Measurements from ENCODE around the gene PHF19.

PHF19 gene

DNA sequence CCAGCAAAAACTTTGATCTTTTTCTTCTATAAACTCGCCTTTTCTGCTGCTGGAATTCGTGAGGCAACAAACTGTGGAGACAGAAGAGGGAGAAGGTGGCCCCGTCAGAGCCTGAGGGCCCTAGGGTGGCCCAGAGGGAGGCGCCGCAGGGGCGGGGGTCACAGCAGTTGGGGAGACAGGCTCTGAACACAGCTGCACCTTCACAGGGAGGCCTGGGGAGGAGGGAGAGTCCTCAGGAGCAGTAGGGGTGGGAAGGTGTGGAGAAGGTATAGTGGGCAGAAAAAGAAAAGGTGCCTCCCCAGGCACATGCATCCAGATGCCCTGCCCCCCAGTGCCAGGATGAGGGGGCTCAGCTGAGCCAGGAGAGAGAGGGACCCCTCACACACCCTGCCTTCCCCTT, 15.1 kb downstream of the PHF19 start:
- Histone ChIP-seq H3K79me2 (ENCODE audit: control insufficient read depth, low read length) (no peaks in the 10 kb centered on the region), H3F3A (ENCODE audit: control insufficient read depth, insufficient read depth) (no peaks in the 10 kb centered on the region), H3K27ac (ENCODE audit: low read depth, low read length) (no peak overlapping the region), H3K36me3 (ENCODE audit: control insufficient read depth, low read length) (peaks cover 90% of the 10 kb centered on the region), H3K27me3 (ENCODE audit: control insufficient read depth, low read length) (no peaks in the 10 kb centered on the region), H3K9me2 (replicated peaks; ENCODE audit: control insufficient read depth, low read length) (no peaks in the 10 kb centered on the region), H3K9me3 (ENCODE audit: control insufficient read depth, insufficient read depth, low read length) (no peaks in the 10 kb centered on the region), H3K4me2 (ENCODE audit: low read length) (no peak overlapping the region), H3K4me1 (ENCODE audit: control insufficient read depth, low read length) (no peaks in the 10 kb centered on the region), H4K20me1 (ENCODE audit: control insufficient read depth, insufficient read depth, low read depth, low read length) (no peaks in the 10 kb centered on the region), H3K4me3 (ENCODE audit: low read length) (no peak overlapping the region)
- TF ChIP-seq CTCF (IDR thresholded peaks at IDR 0.05; ENCODE audit: low read depth, low read length, poor library complexity, severe bottlenecking), result no peak
- TF ChIP-seq EZH2phosphoT487 (IDR thresholded peaks at IDR 0.05; ENCODE audit: borderline replicate concordance, low read length), result no peak

GRCh38 chr9:120860083-120860482, 16.9 kb downstream of the PHF19 start:
- Histone ChIP-seq H3K4me1 (ENCODE audit: control insufficient read depth, low read length) (no peaks in the 10 kb centered on the region), H4K20me1 (ENCODE audit: control insufficient read depth, insufficient read depth, low read depth, low read length) (no peaks in the 10 kb centered on the region), H3K4me3 (ENCODE audit: low read length) (no peak overlapping the region), H3K79me2 (ENCODE audit: control insufficient read depth, low read length) (no peaks in the 10 kb centered on the region), H3K9me3 (ENCODE audit: control insufficient read depth, insufficient read depth, low read length) (no peaks in the 10 kb centered on the region), H3K4me2 (ENCODE audit: low read length) (no peak overlapping the region), H3K27me3 (ENCODE audit: control insufficient read depth, low read length) (no peaks in the 10 kb centered on the region), H3F3A (ENCODE audit: control insufficient read depth, insufficient read depth) (no peaks in the 10 kb centered on the region; the same call in 1 of the 2 replicates), H3K27ac (ENCODE audit: low read depth, low read length) (no peak overlapping the region), H3K9me2 (replicated peaks; ENCODE audit: control insufficient read depth, low read length) (no peaks in the 10 kb centered on the region), H3K36me3 (ENCODE audit: control insufficient read depth, low read length) (peaks cover 89% of the 10 kb centered on the region)
- TF ChIP-seq CTCF (IDR thresholded peaks at IDR 0.05; ENCODE audit: low read depth, low read length, poor library complexity, severe bottlenecking) (no peak), EZH2phosphoT487 (IDR thresholded peaks at IDR 0.05; ENCODE audit: borderline replicate concordance, low read length) (no peak)

DNA sequence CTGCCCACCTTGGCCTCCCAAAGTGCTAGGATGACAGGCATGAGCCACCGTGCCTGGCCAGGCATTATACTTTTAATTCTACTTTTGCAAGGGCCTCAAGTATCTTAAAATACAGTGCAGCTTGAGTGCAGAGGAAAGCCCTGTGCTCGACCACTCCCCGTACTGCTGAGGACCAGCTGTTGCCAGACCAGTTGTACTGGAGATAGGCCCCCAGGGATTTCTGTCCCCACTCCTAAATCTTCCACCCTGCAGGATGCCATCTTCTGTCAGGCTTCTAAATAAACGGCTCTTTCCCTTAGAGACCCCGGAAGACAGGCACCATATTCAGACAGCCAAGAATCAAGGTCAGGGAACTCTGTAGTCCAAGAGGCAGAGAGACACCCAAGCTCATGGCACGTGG, 17.6 kb downstream of the PHF19 start:
- H4K20me1 ChIP-seq (ENCODE audit: control insufficient read depth, insufficient read depth, low read depth, low read length), result no peaks in the 10 kb centered on the region
- no peaks in the 10 kb centered on the region for H3K4me1 ChIP-seq (ENCODE audit: control insufficient read depth, low read length)
- no peak for TF ChIP-seq CTCF (IDR thresholded peaks at IDR 0.05; ENCODE audit: low read depth, low read length, poor library complexity, severe bottlenecking)
- TF ChIP-seq EZH2phosphoT487 (IDR thresholded peaks at IDR 0.05; ENCODE audit: borderline replicate concordance, low read length), result no peak
- no peak overlapping the region for H3K4me2 ChIP-seq (ENCODE audit: low read length)
- H3F3A ChIP-seq (ENCODE audit: control insufficient read depth, insufficient read depth), result no peaks in the 10 kb centered on the region; the same call in 1 of the 2 replicates
- H3K9me2 ChIP-seq (replicated peaks; ENCODE audit: control insufficient read depth, low read length), result no peaks in the 10 kb centered on the region
- peaks cover 91% of the 10 kb centered on the region for H3K36me3 ChIP-seq (ENCODE audit: control insufficient read depth, low read length)
- no peaks in the 10 kb centered on the region for H3K9me3 ChIP-seq (ENCODE audit: control insufficient read depth, insufficient read depth, low read length)
- no peaks in the 10 kb centered on the region for H3K27me3 ChIP-seq (ENCODE audit: control insufficient read depth, low read length)
- H3K27ac ChIP-seq (ENCODE audit: low read depth, low read length), result no peak overlapping the region
- no peaks in the 10 kb centered on the region for H3K79me2 ChIP-seq (ENCODE audit: control insufficient read depth, low read length)
- no peak overlapping the region for H3K4me3 ChIP-seq (ENCODE audit: low read length)

All from DOHH2 (cell line).